ENCODE results near the gene MNAT1.

Gene MNAT1

GRCh38 chr14:60989599-60989998 lies 255.0 kb downstream of the MNAT1 start:
- Mint-ChIP-seq H3K36me3 (ENCODE audit: low read depth) (peaks cover 8% of the 10 kb centered on the region), H3K9me3 (no peaks in the 10 kb centered on the region), H3K4me1 (ENCODE audit: low read depth) (no peaks in the 10 kb centered on the region), H3K4me3 (no peak overlapping the region), H3K27me3 (ENCODE audit: low read depth) (no peaks in the 10 kb centered on the region), H3K27ac (no peak overlapping the region)

- Mint-ChIP-seq H3K4me3 (no peak overlapping the region), H3K4me1 (ENCODE audit: low read depth) (no peaks in the 10 kb centered on the region), H3K36me3 (ENCODE audit: low read depth) (peaks cover 2% of the 10 kb centered on the region), H3K9me3 (no peaks in the 10 kb centered on the region), H3K27me3 (ENCODE audit: low read depth) (no peaks in the 10 kb centered on the region), H3K27ac (no peak overlapping the region)
Observed at GRCh38 chr14:60998617-60999016, 264.1 kb downstream of the MNAT1 start.

- peaks cover 4% of the 10 kb centered on the region for H3K36me3 Mint-ChIP-seq (ENCODE audit: low read depth)
- no peaks in the 10 kb centered on the region for H3K27me3 Mint-ChIP-seq (ENCODE audit: low read depth)
- no peaks in the 10 kb centered on the region for H3K9me3 Mint-ChIP-seq
- H3K4me1 Mint-ChIP-seq (ENCODE audit: low read depth), result no peaks in the 10 kb centered on the region
- H3K4me3 Mint-ChIP-seq, result no peak overlapping the region
- no peak overlapping the region for H3K27ac Mint-ChIP-seq
Observed at GRCh38 chr14:60999536-60999935, 265.0 kb downstream of the MNAT1 start.

GRCh38 chr14:61003571-61003970 lies 269.0 kb downstream of the MNAT1 start:
- Mint-ChIP-seq H3K4me3 (no peak overlapping the region), H3K27me3 (ENCODE audit: low read depth) (no peaks in the 10 kb centered on the region), H3K9me3 (no peaks in the 10 kb centered on the region), H3K4me1 (ENCODE audit: low read depth) (no peaks in the 10 kb centered on the region), H3K36me3 (ENCODE audit: low read depth) (peaks cover 2% of the 10 kb centered on the region), H3K27ac (no peak overlapping the region)

DNA sequence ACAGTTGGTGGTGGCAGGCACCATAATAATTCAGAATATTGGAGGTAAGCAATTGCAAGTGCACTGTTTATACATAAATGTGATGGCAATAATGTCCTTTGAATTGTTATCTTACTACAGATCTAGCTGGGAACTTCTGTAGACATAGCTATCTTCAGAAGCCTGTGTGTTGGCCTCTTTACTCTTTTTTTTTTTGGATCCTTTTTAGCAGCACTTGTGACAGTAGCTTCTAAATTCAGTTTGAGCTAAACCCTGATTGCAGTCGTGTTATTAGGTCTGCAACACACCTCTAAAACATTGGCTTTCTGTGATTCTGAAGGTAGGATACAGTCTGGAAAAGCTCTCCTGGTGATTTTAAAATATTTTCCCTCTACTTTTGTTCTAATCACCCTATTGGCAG lies 285.0 kb downstream of the MNAT1 start:
- Mint-ChIP-seq H3K27me3 (ENCODE audit: low read depth) (no peaks in the 10 kb centered on the region), H3K4me1 (ENCODE audit: low read depth) (no peaks in the 10 kb centered on the region), H3K9me3 (no peaks in the 10 kb centered on the region), H3K36me3 (ENCODE audit: low read depth) (no peaks in the 10 kb centered on the region), H3K4me3 (no peak overlapping the region), H3K27ac (no peak overlapping the region)

All from T-helper 1 cell treated with Interleukin-12 subunit alpha and Interleukin-12 subunit beta and Interleukin-4 antibody, amounts not matched to agents 30 μg/mL and 1 μg/mL, for 36 hours (primary cell).